IMR-90 (cell line): ENCODE measurements around the gene IFNG-AS1.

Source experiments
- CEBPB ChIP-seq: IDR thresholded peaks from 2 replicates; pipeline ENCODE4 v1.6.1; 2012; ENCODE audit warnings: low read depth, low read length, improper control_type of control experiment
- CHD1 ChIP-seq: IDR thresholded peaks from 2 replicates; pipeline ENCODE4 v1.6.1; 2012; ENCODE audit warnings: low read depth, low read length, improper control_type of control experiment
- MAZ ChIP-seq: IDR thresholded peaks from 2 replicates; pipeline ENCODE4 v1.6.1; 2012; ENCODE audit warnings: low read depth, mild to moderate bottlenecking, low read length, improper control_type of control experiment, moderate library complexity, borderline replicate concordance
- POLR2A ChIP-seq: IDR thresholded peaks from 2 replicates; pipeline ENCODE4 v1.6.1; 2012; ENCODE audit warnings: mild to moderate bottlenecking, low read depth, low read length
- RAD21 ChIP-seq: IDR thresholded peaks from 2 replicates; pipeline ENCODE4 v1.6.1; 2012; ENCODE audit warnings: low read length, improper control_type of control experiment
- TF ChIP-seq, protein P1 (sequence below): conservative IDR thresholded peaks from 2 replicates; pipeline ENCODE4 v1.5.1; 2012; ENCODE audit warnings: mild to moderate bottlenecking, low read depth, low read length, improper control_type of control experiment
- TF ChIP-seq, protein P2 (sequence below): fragments of 150-350 bp; IDR thresholded peaks from 2 replicates; pipeline ENCODE4 v1.6.1; 2017; ENCODE audit warnings: mild to moderate bottlenecking, antibody characterized with exemption, low read length, low read depth

DNA sequence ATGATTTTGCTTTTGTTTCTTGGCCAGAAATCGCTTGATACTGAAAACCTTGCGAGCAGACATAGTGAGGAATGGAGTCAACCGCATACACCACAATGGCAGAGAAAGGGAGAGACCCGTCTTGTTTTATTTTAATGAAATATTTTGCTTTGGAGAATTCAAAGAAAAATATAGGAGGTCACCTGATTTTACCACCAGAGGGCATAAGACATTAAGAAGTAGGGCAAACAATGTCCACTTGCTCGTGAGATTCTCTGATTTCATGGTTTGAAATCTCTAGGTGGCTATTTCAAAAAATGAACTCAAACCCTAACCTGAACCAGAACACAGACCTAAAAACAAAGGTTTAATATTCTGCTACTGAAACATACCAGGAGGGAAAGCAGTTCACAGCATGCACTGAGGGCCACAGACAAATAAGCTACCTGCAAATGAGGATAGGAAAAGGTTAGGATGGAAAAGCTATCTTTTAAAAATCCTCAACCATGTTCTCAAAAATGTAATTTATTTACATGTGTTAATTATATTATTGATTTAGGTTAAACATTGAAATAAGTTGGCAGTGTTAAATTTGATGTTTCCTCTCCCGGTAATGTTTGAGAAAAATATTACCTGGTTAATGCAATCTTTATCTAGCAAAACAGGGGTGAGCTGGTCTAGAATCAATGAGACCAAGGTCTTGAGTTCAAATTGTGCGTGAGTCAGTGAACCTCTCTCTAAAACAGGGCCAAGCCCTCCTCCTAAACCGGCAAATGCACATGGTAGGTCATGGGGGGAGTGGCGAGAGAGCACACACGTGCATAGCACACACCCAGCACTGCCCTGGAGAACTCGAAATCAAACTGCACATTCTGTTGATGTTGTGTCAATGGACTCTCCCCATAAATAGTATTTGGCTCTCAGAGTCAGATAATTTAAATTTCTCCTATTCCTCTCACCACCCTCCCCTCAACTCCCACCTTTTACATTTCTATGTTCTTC lies 12.5 kb downstream of the IFNG-AS1 start:
- TF ChIP-seq, protein P1, sequence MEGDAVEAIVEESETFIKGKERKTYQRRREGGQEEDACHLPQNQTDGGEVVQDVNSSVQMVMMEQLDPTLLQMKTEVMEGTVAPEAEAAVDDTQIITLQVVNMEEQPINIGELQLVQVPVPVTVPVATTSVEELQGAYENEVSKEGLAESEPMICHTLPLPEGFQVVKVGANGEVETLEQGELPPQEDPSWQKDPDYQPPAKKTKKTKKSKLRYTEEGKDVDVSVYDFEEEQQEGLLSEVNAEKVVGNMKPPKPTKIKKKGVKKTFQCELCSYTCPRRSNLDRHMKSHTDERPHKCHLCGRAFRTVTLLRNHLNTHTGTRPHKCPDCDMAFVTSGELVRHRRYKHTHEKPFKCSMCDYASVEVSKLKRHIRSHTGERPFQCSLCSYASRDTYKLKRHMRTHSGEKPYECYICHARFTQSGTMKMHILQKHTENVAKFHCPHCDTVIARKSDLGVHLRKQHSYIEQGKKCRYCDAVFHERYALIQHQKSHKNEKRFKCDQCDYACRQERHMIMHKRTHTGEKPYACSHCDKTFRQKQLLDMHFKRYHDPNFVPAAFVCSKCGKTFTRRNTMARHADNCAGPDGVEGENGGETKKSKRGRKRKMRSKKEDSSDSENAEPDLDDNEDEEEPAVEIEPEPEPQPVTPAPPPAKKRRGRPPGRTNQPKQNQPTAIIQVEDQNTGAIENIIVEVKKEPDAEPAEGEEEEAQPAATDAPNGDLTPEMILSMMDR = 0 out of 2 replicates have a peak, but pooled peaks have one; percentile 29
- TF ChIP-seq RAD21 = 0 out of 2 replicates have a peak, but pooled peaks have one; percentile 15
- TF ChIP-seq CEBPB = no peak
- TF ChIP-seq MAZ = no peak
- TF ChIP-seq POLR2A = no peak
- TF ChIP-seq, protein P2, sequence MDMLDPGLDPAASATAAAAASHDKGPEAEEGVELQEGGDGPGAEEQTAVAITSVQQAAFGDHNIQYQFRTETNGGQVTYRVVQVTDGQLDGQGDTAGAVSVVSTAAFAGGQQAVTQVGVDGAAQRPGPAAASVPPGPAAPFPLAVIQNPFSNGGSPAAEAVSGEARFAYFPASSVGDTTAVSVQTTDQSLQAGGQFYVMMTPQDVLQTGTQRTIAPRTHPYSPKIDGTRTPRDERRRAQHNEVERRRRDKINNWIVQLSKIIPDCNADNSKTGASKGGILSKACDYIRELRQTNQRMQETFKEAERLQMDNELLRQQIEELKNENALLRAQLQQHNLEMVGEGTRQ = no peak
- TF ChIP-seq CHD1 = no peak
